ENCODE results near the gene MSH2. TPM values are rescaled to one million over a fixed set of nuclear protein-coding genes. Genes with fewer than 3 reads are reported as not detected.

MSH2 gene
- total and polyA plus RNA-seq, 3 donors from 2014 or later = 23.5 to 25.3 (median 24.3) TPM

DNA sequence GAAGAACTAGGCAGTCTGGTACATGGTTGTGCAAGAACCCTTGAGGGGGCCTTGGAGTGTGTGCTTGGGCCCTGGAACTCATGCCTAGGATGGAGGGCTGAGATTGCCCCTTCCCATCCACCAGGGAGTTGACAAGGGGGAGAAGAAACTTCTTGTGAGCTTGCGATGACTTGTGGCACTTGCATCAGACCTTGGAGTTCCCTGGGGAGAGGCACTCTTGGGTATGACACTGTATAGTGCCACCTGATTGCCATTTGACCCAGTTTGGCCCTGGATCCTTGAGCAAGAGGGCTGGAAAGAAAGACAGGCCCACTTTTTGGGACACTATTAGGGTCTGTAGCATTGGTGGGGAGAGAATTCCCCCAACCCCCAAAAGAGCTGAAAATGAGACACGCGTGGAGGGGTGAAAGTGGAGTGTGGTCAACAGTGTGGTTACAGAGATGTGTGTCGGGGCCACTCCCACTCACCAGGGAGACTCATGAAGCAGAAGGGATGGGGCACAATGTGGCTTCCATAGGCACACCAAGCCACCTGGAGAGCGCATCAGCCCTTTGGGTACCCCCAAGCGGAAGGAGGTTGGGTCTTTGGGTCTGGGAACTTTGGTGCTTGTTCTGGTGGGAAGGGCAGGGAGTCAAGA lies 101.3 kb downstream of the MSH2 start:
- Histone ChIP-seq H3K36me3 (ENCODE audit: low read depth, missing control alignments) (no peaks in the 10 kb centered on the region), H3K27ac (no peak overlapping the region), H3K27me3 (no peaks in the 10 kb centered on the region), H3K9me3 (no peaks in the 10 kb centered on the region), H3K4me1 (no peaks in the 10 kb centered on the region), H3K4me3 (no peak overlapping the region)
- TF ChIP-seq POLR2A (IDR thresholded peaks at IDR 0.05) = no peak
- TF ChIP-seq, protein P1, sequence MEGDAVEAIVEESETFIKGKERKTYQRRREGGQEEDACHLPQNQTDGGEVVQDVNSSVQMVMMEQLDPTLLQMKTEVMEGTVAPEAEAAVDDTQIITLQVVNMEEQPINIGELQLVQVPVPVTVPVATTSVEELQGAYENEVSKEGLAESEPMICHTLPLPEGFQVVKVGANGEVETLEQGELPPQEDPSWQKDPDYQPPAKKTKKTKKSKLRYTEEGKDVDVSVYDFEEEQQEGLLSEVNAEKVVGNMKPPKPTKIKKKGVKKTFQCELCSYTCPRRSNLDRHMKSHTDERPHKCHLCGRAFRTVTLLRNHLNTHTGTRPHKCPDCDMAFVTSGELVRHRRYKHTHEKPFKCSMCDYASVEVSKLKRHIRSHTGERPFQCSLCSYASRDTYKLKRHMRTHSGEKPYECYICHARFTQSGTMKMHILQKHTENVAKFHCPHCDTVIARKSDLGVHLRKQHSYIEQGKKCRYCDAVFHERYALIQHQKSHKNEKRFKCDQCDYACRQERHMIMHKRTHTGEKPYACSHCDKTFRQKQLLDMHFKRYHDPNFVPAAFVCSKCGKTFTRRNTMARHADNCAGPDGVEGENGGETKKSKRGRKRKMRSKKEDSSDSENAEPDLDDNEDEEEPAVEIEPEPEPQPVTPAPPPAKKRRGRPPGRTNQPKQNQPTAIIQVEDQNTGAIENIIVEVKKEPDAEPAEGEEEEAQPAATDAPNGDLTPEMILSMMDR (IDR thresholded peaks at IDR 0.05) = no peak
- DNase-seq = no peak
- WGBS, 2 donors = 94 to 95% methylated on average over 5 to 6 of the region's 6 CpGs
- intact Hi-C loops (cut with DNase I; ENCODE audit: low total_unique reads) = no loop called here

DNA sequence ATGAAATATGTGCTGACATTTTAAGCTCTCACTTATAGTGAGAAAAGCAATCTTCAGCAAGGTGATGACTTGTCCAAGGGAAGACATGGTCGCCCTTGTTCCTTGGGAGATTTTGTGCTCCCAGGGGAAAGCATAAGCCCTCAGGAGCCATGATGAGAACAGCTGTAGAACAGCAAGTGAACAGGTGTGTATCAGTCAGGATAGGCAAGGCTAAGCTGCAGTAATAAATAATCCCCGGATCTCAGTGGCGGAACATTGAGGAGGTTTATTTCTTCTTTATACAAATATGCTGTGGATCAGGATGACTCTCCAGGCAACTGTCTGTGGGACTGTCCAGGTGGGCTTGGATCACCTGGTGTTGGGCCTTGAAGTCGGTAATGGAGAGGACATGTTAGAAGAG lies 103.1 kb downstream of the MSH2 start:
- TF ChIP-seq POLR2A (IDR thresholded peaks at IDR 0.05) = no peak
- TF ChIP-seq, protein P1 (IDR thresholded peaks at IDR 0.05) = no peak
- no peaks in the 10 kb centered on the region for H3K27me3 ChIP-seq
- H3K9me3 ChIP-seq = no peaks in the 10 kb centered on the region
- no peaks in the 10 kb centered on the region for H3K36me3 ChIP-seq (ENCODE audit: low read depth, missing control alignments)
- H3K4me3 ChIP-seq = no peak overlapping the region
- no peaks in the 10 kb centered on the region for H3K4me1 ChIP-seq
- intact Hi-C loops (cut with DNase I; ENCODE audit: low total_unique reads) = no loop called here
- WGBS, 2 donors = 73 to 83% methylated on average over 4 of the region's 4 CpGs
- no peak for DNase-seq
- H3K27ac ChIP-seq = no peak overlapping the region

DNA sequence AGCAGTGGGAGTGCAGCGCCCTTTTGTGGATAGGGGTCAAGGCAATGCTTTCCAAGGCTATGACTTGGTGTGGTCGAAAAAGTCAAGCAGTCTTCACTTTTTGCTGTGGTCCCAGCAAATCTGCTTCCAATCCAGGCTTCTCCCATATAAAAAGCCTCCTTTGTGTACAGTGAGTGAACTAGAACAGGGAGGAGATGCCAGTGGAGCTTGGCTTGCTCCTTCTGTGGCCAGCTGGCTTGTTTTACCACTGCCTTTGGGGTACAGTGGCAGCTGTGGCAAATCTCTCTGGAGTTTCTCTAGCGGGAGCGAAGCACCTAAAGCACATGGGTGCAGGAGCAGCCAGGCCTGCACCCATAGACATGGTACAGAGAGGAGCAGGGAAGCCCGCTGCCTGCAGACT lies 103.5 kb downstream of the MSH2 start:
- Histone ChIP-seq H3K27ac (no peak overlapping the region), H3K4me1 (no peaks in the 10 kb centered on the region), H3K36me3 (ENCODE audit: low read depth, missing control alignments) (no peaks in the 10 kb centered on the region), H3K9me3 (no peaks in the 10 kb centered on the region), H3K27me3 (no peaks in the 10 kb centered on the region), H3K4me3 (no peak overlapping the region)
- WGBS, 2 donors = 89 to 91% methylated on average over 3 to 5 of the region's 5 CpGs
- DNase-seq = no peak
- TF ChIP-seq, protein P1 (IDR thresholded peaks at IDR 0.05) = no peak
- no peak for TF ChIP-seq POLR2A (IDR thresholded peaks at IDR 0.05)
- intact Hi-C loops (cut with DNase I; ENCODE audit: low total_unique reads) = no loop called here

DNA sequence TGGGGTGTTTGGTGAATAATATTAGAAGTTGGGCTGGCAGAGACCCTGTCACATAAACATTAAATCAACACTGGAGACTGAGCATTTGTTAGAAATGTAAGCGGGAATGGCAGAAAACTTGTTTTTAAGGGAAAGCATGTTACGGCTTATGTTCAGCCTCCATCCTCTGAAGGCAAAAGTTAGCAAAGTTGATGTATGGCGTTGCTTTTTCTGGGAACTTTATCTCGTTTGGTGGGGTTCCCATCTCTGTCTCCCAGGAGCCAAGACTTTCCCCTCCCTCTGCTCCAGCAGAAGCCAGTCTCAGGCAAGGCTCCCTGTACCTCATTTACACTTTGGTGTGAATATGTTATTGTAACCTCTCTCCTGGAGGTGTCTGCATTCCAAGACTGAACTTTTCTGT lies 105.1 kb downstream of the MSH2 start:
- no peaks in the 10 kb centered on the region for H3K4me1 ChIP-seq
- no peak for DNase-seq
- no peaks in the 10 kb centered on the region for H3K9me3 ChIP-seq
- TF ChIP-seq, protein P1 (IDR thresholded peaks at IDR 0.05) = no peak
- TF ChIP-seq POLR2A (IDR thresholded peaks at IDR 0.05) = no peak
- no peaks in the 10 kb centered on the region for H3K36me3 ChIP-seq (ENCODE audit: low read depth, missing control alignments)
- H3K27ac ChIP-seq = no peak overlapping the region
- H3K27me3 ChIP-seq = no peaks in the 10 kb centered on the region
- 65 to 76% methylated on average over 4 of the region's 4 CpGs for WGBS, 2 donors
- intact Hi-C loops (cut with DNase I; ENCODE audit: low total_unique reads) = no loop called here
- no peak overlapping the region for H3K4me3 ChIP-seq

DNA sequence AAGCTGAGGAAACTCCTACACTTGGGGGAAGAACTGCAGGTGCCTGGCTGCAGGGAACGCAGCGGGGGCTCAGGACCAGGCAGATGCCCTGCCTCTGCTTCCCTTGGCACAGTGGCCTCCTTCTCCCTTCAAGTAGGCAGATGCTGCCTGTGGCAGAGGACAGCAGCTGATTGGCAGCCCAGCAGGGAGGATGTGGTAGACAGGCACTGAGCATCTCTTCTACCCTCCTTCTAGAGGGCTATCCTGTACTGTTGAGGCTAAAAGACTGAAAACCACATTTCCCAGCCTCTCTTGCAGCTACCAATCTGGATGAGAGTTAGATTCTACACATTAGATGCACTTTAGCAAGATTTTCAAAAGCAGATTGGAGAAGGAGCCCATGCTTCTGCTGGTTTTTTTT lies 105.7 kb downstream of the MSH2 start:
- no peaks in the 10 kb centered on the region for H3K4me1 ChIP-seq
- DNase-seq = no peak
- no peak overlapping the region for H3K27ac ChIP-seq
- TF ChIP-seq, protein P1 (IDR thresholded peaks at IDR 0.05) = no peak
- TF ChIP-seq POLR2A (IDR thresholded peaks at IDR 0.05) = no peak
- no peaks in the 10 kb centered on the region for H3K9me3 ChIP-seq
- no peaks in the 10 kb centered on the region for H3K27me3 ChIP-seq
- WGBS, 2 donors = 86 to 87% methylated on average over 2 of the region's 2 CpGs
- no peak overlapping the region for H3K4me3 ChIP-seq
- intact Hi-C loops (cut with DNase I; ENCODE audit: low total_unique reads) = no loop called here
- no peaks in the 10 kb centered on the region for H3K36me3 ChIP-seq (ENCODE audit: low read depth, missing control alignments)
